ENCODE results near the gene CRNKL1.

DNA sequence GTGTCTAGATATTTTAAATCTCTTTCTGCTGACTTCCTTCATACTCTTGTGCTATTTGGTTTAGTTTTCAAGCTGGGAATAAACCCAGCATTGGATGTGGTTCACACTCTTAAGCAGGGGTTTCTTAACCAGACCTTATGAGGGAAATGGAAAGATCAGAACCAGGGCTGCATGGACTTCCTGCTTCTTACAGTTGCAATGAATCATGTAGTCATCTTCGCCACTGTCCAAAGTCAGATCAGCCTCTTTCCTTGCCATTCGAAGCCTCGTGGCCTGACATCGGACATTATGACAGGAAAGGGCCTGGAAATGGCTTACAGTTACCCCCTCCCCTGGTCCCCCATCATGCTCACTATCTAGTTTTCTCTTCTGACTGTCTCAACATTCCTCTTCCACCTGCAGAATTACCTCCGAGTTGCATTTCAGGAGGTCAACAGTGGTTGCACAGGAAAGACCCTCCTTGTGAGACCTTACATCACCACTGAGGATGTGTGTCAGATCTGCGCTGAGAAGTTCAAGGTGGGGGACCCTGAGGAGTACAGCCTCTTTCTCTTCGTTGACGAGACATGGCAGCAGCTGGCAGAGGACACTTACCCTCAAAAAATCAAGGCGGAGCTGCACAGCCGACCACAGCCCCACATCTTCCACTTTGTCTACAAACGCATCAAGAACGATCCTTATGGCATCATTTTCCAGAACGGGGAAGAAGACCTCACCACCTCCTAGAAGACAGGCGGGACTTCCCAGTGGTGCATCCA is 51.9 kb downstream of the CRNKL1 start:
- TF ChIP-seq POLR2A (IDR thresholded peaks at IDR 0.05) (no peak), POLR2AphosphoS5 (IDR thresholded peaks at IDR 0.05) (no peak)
- TF ChIP-seq, protein P1, sequence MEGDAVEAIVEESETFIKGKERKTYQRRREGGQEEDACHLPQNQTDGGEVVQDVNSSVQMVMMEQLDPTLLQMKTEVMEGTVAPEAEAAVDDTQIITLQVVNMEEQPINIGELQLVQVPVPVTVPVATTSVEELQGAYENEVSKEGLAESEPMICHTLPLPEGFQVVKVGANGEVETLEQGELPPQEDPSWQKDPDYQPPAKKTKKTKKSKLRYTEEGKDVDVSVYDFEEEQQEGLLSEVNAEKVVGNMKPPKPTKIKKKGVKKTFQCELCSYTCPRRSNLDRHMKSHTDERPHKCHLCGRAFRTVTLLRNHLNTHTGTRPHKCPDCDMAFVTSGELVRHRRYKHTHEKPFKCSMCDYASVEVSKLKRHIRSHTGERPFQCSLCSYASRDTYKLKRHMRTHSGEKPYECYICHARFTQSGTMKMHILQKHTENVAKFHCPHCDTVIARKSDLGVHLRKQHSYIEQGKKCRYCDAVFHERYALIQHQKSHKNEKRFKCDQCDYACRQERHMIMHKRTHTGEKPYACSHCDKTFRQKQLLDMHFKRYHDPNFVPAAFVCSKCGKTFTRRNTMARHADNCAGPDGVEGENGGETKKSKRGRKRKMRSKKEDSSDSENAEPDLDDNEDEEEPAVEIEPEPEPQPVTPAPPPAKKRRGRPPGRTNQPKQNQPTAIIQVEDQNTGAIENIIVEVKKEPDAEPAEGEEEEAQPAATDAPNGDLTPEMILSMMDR (IDR thresholded peaks at IDR 0.05): no peak

All from prostate gland (tissue), 2 donors.